ENCODE measurements around the gene INIP. TPM values are rescaled to one million over a fixed set of nuclear protein-coding genes. Genes with fewer than 3 reads are reported as not detected.

Gene INIP
- total and polyA plus RNA-seq, 4 donors, result 6.4 to 19.9 (median 12.8) TPM

DNA sequence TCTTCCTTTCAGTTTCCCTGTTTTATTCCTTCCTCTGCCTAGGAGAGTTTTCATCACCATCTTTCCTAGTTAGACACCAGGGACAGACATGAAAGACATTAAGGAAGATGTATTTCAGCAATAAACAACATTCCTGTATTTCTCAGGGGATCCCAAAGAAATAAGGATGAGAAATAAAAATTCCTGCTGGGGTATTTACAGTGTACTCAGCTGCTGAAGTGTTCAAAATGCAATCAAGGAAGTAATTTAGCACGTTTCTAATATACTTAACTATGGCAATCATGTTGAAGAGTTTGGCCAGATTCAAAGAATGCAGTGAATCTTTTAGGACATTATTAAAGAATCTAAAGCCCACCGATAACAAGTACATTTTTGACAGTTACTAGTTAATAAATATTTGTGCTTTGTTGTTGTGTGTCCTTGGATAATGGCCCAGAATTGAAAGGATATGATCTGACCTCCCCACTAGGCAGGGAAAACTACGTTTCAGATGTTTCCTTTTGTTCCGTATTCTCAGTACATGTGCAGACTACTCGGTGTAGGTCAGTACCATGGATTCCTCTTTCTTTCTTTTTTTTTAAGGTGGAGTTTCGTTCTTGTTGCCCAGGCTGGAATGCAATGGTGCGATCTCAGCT lies 46.8 kb downstream of the INIP start:
- DNase-seq (no peak), ATAC-seq (ENCODE audit: low FRiP score) (no peak)
- Histone ChIP-seq H3K4me1 (ENCODE audit: control insufficient read depth in 1 of 2, insufficient read depth in 2 of 2, low read length in 2 of 2) (no peaks in the 10 kb centered on the region), H3K36me3 (ENCODE audit: control insufficient read depth in 1 of 2, insufficient read depth in 2 of 2, low read length in 1 of 2) (no peaks in the 10 kb centered on the region), H3K4me3 (ENCODE audit: low read length in 2 of 2) (no peak overlapping the region), H3K27me3 (ENCODE audit: control insufficient read depth in 1 of 2, insufficient read depth in 2 of 2, low read length in 1 of 2) (no peaks in the 10 kb centered on the region), H3K9me3 (ENCODE audit: control insufficient read depth, low read length) (no peaks in the 10 kb centered on the region), H3K27ac (ENCODE audit: low read depth in 1 of 2, low read length in 2 of 2) (no peak overlapping the region)
- intact Hi-C loops (cut with DNase I), result no loop called here
- 77 to 78% methylated on average over 7 of the region's 7 CpGs for WGBS, 2 donors

- WGBS, 2 donors, result 86 to 92% methylated on average over 2 of the region's 2 CpGs
- ATAC-seq (ENCODE audit: low FRiP score), result no peak
Observed at GRCh38 chr9:112669326-112669725, 48.6 kb downstream of the INIP start.

DNA sequence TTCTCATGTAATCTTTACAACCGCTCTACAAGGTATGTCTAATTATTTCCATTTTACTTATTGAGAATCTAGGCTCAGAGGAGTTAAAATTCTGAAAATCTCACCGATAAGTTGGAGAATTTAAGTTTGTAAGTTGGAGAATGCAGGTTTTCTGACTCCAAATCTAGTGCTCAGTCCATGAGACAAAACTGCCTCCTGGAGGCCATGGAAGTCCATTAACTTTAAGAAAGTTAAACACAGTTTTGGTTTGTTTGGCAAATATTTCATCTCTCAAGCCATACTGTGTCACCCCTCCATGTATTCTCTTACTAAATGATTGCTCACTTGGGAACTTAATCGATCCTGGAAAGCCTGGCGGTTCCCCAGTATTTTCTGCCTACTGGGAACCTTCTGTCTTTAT lies 52.6 kb downstream of the INIP start:
- H3K4me3 ChIP-seq (ENCODE audit: low read length in 2 of 2), result no peak overlapping the region
- H3K9me3 ChIP-seq (ENCODE audit: control insufficient read depth, low read length), result no peaks in the 10 kb centered on the region
- WGBS, 2 donors, result 56 to 60% methylated on average over 4 of the region's 4 CpGs
- ATAC-seq (ENCODE audit: low FRiP score) (no peak), DNase-seq (no peak)
- no peaks in the 10 kb centered on the region for H3K36me3 ChIP-seq (ENCODE audit: control insufficient read depth in 1 of 2, insufficient read depth in 2 of 2, low read length in 1 of 2)
- H3K4me1 ChIP-seq (ENCODE audit: control insufficient read depth in 1 of 2, insufficient read depth in 2 of 2, low read length in 2 of 2), result no peaks in the 10 kb centered on the region
- intact Hi-C loops (cut with DNase I), result no loop called here
- no peak overlapping the region for H3K27ac ChIP-seq (ENCODE audit: low read depth in 1 of 2, low read length in 2 of 2)
- H3K27me3 ChIP-seq (ENCODE audit: control insufficient read depth in 1 of 2, insufficient read depth in 2 of 2, low read length in 1 of 2), result no peaks in the 10 kb centered on the region

More at GRCh38 chr9:112669326-112669725, 48.6 kb downstream of the INIP start:
- Histone ChIP-seq H3K27ac (ENCODE audit: low read depth in 1 of 2, low read length in 2 of 2) (no peak overlapping the region), H3K27me3 (ENCODE audit: control insufficient read depth in 1 of 2, insufficient read depth in 2 of 2, low read length in 1 of 2) (no peaks in the 10 kb centered on the region), H3K9me3 (ENCODE audit: control insufficient read depth, low read length) (no peaks in the 10 kb centered on the region), H3K4me3 (ENCODE audit: low read length in 2 of 2) (no peak overlapping the region), H3K4me1 (ENCODE audit: control insufficient read depth in 1 of 2, insufficient read depth in 2 of 2, low read length in 2 of 2) (no peaks in the 10 kb centered on the region), H3K36me3 (ENCODE audit: control insufficient read depth in 1 of 2, insufficient read depth in 2 of 2, low read length in 1 of 2) (no peaks in the 10 kb centered on the region)
- intact Hi-C loops (cut with DNase I), result no loop called here
- DNase-seq, result no peak

- H3K9me3 ChIP-seq (ENCODE audit: control insufficient read depth, low read length), result no peaks in the 10 kb centered on the region
- no peaks in the 10 kb centered on the region for H3K27me3 ChIP-seq (ENCODE audit: control insufficient read depth in 1 of 2, insufficient read depth in 2 of 2, low read length in 1 of 2)
- intact Hi-C loops (cut with DNase I), result no loop called here
- no peak overlapping the region for H3K27ac ChIP-seq (ENCODE audit: low read depth in 1 of 2, low read length in 2 of 2)
- no peaks in the 10 kb centered on the region for H3K4me1 ChIP-seq (ENCODE audit: control insufficient read depth in 1 of 2, insufficient read depth in 2 of 2, low read length in 2 of 2)
- no peaks in the 10 kb centered on the region for H3K36me3 ChIP-seq (ENCODE audit: control insufficient read depth in 1 of 2, insufficient read depth in 2 of 2, low read length in 1 of 2)
- DNase-seq, result no peak
- WGBS, 2 donors, result 53 to 59% methylated on average over 3 of the region's 3 CpGs
- no peak for ATAC-seq (ENCODE audit: low FRiP score)
- H3K4me3 ChIP-seq (ENCODE audit: low read length in 2 of 2), result no peak overlapping the region
Observed at GRCh38 chr9:112664531-112664930, 53.4 kb downstream of the INIP start.

GRCh38 chr9:112663681-112664080 lies 54.2 kb downstream of the INIP start:
- intact Hi-C loops (cut with DNase I), result no loop called here
- Histone ChIP-seq H3K4me3 (ENCODE audit: low read length in 2 of 2) (no peak overlapping the region), H3K9me3 (ENCODE audit: control insufficient read depth, low read length) (no peaks in the 10 kb centered on the region), H3K27ac (ENCODE audit: low read depth in 1 of 2, low read length in 2 of 2) (no peak overlapping the region), H3K27me3 (ENCODE audit: control insufficient read depth in 1 of 2, insufficient read depth in 2 of 2, low read length in 1 of 2) (no peaks in the 10 kb centered on the region), H3K36me3 (ENCODE audit: control insufficient read depth in 1 of 2, insufficient read depth in 2 of 2, low read length in 1 of 2) (no peaks in the 10 kb centered on the region), H3K4me1 (ENCODE audit: control insufficient read depth in 1 of 2, insufficient read depth in 2 of 2, low read length in 2 of 2) (no peaks in the 10 kb centered on the region)
- ATAC-seq (ENCODE audit: low FRiP score), result no peak
- 92 to 97% methylated on average over 5 of the region's 5 CpGs for WGBS, 2 donors
- DNase-seq, result no peak

DNA sequence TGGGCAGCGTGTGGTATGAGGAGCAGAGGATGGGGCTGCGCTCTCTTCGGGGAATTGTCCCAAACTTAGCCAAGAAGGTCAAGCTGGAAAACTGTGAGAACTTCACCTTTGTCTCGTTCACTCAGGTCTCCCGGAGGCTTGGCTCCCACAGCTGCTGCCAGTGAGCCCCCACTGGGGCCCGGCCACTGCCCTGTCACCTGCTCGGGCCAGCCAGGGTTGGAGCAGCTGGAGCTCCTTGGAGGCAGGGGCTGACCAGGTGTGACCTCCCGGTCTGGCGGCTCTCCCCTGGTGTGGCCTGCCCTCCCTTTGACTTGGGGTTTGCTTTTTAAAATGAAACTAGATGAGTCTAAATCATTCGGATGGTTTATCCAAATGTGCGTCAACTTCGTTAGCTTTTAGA lies 58.0 kb downstream of the INIP start:
- DNase-seq (no peak), ATAC-seq (ENCODE audit: low FRiP score) (no peak)
- Histone ChIP-seq H3K36me3 (ENCODE audit: control insufficient read depth in 1 of 2, insufficient read depth in 2 of 2, low read length in 1 of 2) (no peaks in the 10 kb centered on the region), H3K4me1 (ENCODE audit: control insufficient read depth in 1 of 2, insufficient read depth in 2 of 2, low read length in 2 of 2) (no peaks in the 10 kb centered on the region), H3K4me3 (ENCODE audit: low read length in 2 of 2) (no peak overlapping the region), H3K27ac (ENCODE audit: low read depth in 1 of 2, low read length in 2 of 2) (no peak overlapping the region), H3K9me3 (ENCODE audit: control insufficient read depth, low read length) (no peaks in the 10 kb centered on the region), H3K27me3 (ENCODE audit: control insufficient read depth in 1 of 2, insufficient read depth in 2 of 2, low read length in 1 of 2) (no peaks in the 10 kb centered on the region)
- intact Hi-C loops (cut with DNase I), result no loop called here
- WGBS, 2 donors, result 96 to 97% methylated on average over 12 of the region's 12 CpGs

GRCh38 chr9:112655668-112656067 lies 62.2 kb downstream of the INIP start:
- Histone ChIP-seq H3K36me3 (ENCODE audit: control insufficient read depth in 1 of 2, insufficient read depth in 2 of 2, low read length in 1 of 2) (peaks cover 0 to 1% of the 10 kb centered on the region in 2 donors), H3K4me1 (ENCODE audit: control insufficient read depth in 1 of 2, insufficient read depth in 2 of 2, low read length in 2 of 2) (no peaks in the 10 kb centered on the region), H3K9me3 (ENCODE audit: control insufficient read depth, low read length) (no peaks in the 10 kb centered on the region), H3K27ac (ENCODE audit: low read depth in 1 of 2, low read length in 2 of 2) (no peak overlapping the region), H3K4me3 (ENCODE audit: low read length in 2 of 2) (no peak overlapping the region), H3K27me3 (ENCODE audit: control insufficient read depth in 1 of 2, insufficient read depth in 2 of 2, low read length in 1 of 2) (no peaks in the 10 kb centered on the region)
- DNase-seq (no peak), ATAC-seq (ENCODE audit: low FRiP score) (no peak)
- intact Hi-C loops (cut with DNase I), result no loop called here
- WGBS, 2 donors, result 80 to 82% methylated on average over 3 of the region's 3 CpGs

GRCh38 chr9:112654282-112654681 lies 63.6 kb downstream of the INIP start:
- Histone ChIP-seq H3K27me3 (ENCODE audit: control insufficient read depth in 1 of 2, insufficient read depth in 2 of 2, low read length in 1 of 2) (no peaks in the 10 kb centered on the region), H3K27ac (ENCODE audit: low read depth in 1 of 2, low read length in 2 of 2) (no peak overlapping the region), H3K36me3 (ENCODE audit: control insufficient read depth in 1 of 2, insufficient read depth in 2 of 2, low read length in 1 of 2) (peaks cover 0 to 1% of the 10 kb centered on the region in 2 donors), H3K4me3 (ENCODE audit: low read length in 2 of 2) (no peak overlapping the region), H3K4me1 (ENCODE audit: control insufficient read depth in 1 of 2, insufficient read depth in 2 of 2, low read length in 2 of 2) (no peaks in the 10 kb centered on the region), H3K9me3 (ENCODE audit: control insufficient read depth, low read length) (no peaks in the 10 kb centered on the region)
- intact Hi-C loops (cut with DNase I), result no loop called here
- ATAC-seq (ENCODE audit: low FRiP score) (no peak), DNase-seq (no peak)
- WGBS, 2 donors, result 90 to 91% methylated on average over 5 of the region's 5 CpGs

GRCh38 chr9:112648624-112649023 lies 69.3 kb downstream of the INIP start:
- Histone ChIP-seq H3K36me3 (ENCODE audit: control insufficient read depth in 1 of 2, insufficient read depth in 2 of 2, low read length in 1 of 2) (peaks cover 0 to 2% of the 10 kb centered on the region in 2 donors), H3K4me1 (ENCODE audit: control insufficient read depth in 1 of 2, insufficient read depth in 2 of 2, low read length in 2 of 2) (peaks cover 0 to 2% of the 10 kb centered on the region in 2 donors), H3K4me3 (ENCODE audit: low read length in 2 of 2) (no peak overlapping the region), H3K27me3 (ENCODE audit: control insufficient read depth in 1 of 2, insufficient read depth in 2 of 2, low read length in 1 of 2) (no peaks in the 10 kb centered on the region), H3K27ac (ENCODE audit: low read depth in 1 of 2, low read length in 2 of 2) (no peak overlapping the region), H3K9me3 (ENCODE audit: control insufficient read depth, low read length) (peaks cover 4% of the 10 kb centered on the region)
- no peak for DNase-seq
- no peak for ATAC-seq (ENCODE audit: low FRiP score)
- intact Hi-C loops (cut with DNase I), result no loop called here
- WGBS, 2 donors, result 97% methylated on average over 1 of the region's 1 CpG

All from aorta (tissue), 5 donors.